ENCODE data around the gene GPX3. TPM values are rescaled to one million over a fixed set of nuclear protein-coding genes. Genes with fewer than 3 reads are reported as not detected.

Gene GPX3
- total and polyA plus RNA-seq, 2 experiments from 2014 or later, result 28.0 to 48.9 TPM

DNA sequence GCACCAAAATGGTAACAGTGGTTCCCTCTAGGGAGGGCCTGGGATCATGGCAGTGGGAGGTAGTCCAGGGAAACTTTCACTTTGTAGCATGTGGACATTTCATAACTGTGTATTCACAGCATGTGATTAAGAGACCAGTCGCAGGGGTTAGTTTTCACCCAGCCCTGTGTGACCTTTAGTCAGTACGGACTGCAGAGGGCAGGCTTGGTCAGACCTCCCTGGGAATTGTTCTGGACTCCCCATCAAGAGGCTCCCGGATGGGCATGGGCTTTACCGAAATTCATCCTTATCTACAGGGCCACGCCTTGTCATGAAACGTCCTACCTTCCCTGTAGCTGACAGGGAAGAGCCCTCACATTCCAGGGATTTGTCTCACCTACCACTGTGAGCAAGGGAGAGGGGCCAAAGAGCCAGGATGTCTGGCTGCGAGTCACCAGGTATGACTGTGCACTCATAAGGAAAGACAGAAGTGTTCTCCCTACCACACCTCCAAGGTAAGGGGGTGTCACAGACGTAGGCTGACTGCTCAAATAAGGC is 19.9 kb downstream of the GPX3 start:
- no peak for ATAC-seq
- H3K79me2 ChIP-seq (replicated peaks; ENCODE audit: insufficient read depth), result no peaks in the 10 kb centered on the region
- H3K9me2 ChIP-seq (ENCODE audit: insufficient read depth), result no peaks in the 10 kb centered on the region
- H3K4me1 ChIP-seq (ENCODE audit: insufficient read depth), result no peaks in the 10 kb centered on the region
- TF ChIP-seq, protein P1, sequence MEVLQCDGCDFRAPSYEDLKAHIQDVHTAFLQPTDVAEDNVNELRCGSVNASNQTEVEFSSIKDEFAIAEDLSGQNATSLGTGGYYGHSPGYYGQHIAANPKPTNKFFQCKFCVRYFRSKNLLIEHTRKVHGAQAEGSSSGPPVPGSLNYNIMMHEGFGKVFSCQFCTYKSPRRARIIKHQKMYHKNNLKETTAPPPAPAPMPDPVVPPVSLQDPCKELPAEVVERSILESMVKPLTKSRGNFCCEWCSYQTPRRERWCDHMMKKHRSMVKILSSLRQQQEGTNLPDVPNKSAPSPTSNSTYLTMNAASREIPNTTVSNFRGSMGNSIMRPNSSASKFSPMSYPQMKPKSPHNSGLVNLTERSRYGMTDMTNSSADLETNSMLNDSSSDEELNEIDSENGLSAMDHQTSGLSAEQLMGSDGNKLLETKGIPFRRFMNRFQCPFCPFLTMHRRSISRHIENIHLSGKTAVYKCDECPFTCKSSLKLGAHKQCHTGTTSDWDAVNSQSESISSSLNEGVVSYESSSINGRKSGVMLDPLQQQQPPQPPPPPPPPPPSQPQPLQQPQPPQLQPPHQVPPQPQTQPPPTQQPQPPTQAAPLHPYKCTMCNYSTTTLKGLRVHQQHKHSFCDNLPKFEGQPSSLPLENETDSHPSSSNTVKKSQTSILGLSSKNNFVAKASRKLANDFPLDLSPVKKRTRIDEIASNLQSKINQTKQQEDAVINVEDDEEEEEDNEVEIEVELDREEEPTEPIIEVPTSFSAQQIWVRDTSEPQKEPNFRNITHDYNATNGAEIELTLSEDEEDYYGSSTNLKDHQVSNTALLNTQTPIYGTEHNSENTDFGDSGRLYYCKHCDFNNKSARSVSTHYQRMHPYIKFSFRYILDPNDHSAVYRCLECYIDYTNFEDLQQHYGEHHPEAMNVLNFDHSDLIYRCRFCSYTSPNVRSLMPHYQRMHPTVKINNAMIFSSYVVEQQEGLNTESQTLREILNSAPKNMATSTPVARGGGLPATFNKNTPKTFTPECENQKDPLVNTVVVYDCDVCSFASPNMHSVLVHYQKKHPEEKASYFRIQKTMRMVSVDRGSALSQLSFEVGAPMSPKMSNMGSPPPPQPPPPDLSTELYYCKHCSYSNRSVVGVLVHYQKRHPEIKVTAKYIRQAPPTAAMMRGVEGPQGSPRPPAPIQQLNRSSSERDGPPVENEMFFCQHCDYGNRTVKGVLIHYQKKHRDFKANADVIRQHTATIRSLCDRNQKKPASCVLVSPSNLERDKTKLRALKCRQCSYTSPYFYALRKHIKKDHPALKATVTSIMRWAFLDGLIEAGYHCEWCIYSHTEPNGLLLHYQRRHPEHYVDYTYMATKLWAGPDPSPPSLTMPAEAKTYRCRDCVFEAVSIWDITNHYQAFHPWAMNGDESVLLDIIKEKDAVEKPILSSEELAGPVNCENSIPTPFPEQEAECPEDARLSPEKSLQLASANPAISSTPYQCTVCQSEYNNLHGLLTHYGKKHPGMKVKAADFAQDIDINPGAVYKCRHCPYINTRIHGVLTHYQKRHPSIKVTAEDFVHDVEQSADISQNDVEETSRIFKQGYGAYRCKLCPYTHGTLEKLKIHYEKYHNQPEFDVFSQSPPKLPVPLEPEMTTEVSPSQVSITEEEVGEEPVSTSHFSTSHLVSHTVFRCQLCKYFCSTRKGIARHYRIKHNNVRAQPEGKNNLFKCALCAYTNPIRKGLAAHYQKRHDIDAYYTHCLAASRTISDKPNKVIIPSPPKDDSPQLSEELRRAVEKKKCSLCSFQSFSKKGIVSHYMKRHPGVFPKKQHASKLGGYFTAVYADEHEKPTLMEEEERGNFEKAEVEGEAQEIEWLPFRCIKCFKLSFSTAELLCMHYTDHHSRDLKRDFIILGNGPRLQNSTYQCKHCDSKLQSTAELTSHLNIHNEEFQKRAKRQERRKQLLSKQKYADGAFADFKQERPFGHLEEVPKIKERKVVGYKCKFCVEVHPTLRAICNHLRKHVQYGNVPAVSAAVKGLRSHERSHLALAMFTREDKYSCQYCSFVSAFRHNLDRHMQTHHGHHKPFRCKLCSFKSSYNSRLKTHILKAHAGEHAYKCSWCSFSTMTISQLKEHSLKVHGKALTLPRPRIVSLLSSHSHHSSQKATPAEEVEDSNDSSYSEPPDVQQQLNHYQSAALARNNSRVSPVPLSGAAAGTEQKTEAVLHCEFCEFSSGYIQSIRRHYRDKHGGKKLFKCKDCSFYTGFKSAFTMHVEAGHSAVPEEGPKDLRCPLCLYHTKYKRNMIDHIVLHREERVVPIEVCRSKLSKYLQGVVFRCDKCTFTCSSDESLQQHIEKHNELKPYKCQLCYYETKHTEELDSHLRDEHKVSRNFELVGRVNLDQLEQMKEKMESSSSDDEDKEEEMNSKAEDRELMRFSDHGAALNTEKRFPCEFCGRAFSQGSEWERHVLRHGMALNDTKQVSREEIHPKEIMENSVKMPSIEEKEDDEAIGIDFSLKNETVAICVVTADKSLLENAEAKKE (CRISPR knock-in tag; IDR thresholded peaks at IDR 0.05), result no peak
- TF ChIP-seq, protein P2, sequence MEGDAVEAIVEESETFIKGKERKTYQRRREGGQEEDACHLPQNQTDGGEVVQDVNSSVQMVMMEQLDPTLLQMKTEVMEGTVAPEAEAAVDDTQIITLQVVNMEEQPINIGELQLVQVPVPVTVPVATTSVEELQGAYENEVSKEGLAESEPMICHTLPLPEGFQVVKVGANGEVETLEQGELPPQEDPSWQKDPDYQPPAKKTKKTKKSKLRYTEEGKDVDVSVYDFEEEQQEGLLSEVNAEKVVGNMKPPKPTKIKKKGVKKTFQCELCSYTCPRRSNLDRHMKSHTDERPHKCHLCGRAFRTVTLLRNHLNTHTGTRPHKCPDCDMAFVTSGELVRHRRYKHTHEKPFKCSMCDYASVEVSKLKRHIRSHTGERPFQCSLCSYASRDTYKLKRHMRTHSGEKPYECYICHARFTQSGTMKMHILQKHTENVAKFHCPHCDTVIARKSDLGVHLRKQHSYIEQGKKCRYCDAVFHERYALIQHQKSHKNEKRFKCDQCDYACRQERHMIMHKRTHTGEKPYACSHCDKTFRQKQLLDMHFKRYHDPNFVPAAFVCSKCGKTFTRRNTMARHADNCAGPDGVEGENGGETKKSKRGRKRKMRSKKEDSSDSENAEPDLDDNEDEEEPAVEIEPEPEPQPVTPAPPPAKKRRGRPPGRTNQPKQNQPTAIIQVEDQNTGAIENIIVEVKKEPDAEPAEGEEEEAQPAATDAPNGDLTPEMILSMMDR (conservative IDR thresholded peaks at IDR 0.05; ENCODE audit: low read depth in 2 of 2), result peak in 1 of 2 experiments; percentile 33; a peak in 2 of 4 replicates
- Mint-ChIP-seq H3K27ac (no peak overlapping the region), H3K36me3 (ENCODE audit: low read depth) (0 out of 3 replicates have a peak, but pooled peaks cover 2% of the 10 kb centered on the region), H3K9me3 (no peaks in the 10 kb centered on the region), H3K4me3 (no peak overlapping the region), H3K4me1 (peaks cover 4% of the 10 kb centered on the region; the same call in 2 of the 3 replicates), H3K27me3 (ENCODE audit: insufficient read depth, low read depth, poor library complexity) (peaks cover 2% of the 10 kb centered on the region)
- no peak overlapping the region for H2AFZ ChIP-seq
- peaks cover 6% of the 10 kb centered on the region; the same call in 1 of the 2 replicates for H3K36me3 ChIP-seq (ENCODE audit: insufficient read depth)
- no peaks in the 10 kb centered on the region for H3K27me3 ChIP-seq (ENCODE audit: insufficient read depth)
- H3K4me2 ChIP-seq, result no peak overlapping the region
- H3F3A ChIP-seq (replicated peaks; ENCODE audit: low read depth), result no peaks in the 10 kb centered on the region
- H3K27ac ChIP-seq (ENCODE audit: low read depth), result no peak overlapping the region
- H3K4me3 ChIP-seq, result no peak overlapping the region
- no peak for DNase-seq (ENCODE audit: low spot score)
- no peaks in the 10 kb centered on the region for H4K20me1 ChIP-seq (replicated peaks; ENCODE audit: insufficient read depth)
